GM19328 (cell line): ENCODE measurements around the gene PPY.
"Not testable (repeated sequence)": the region's sequence is repeated elsewhere in the genome, so short reads cannot be mapped to it uniquely, and the experiment has no call there.

Experiments used
- ATAC-seq: cut with Tn5 transposase; IDR thresholded peaks from one replicate; pipeline ENCODE4 v1.9.1; 2021; ENCODE audit warnings: mild to moderate bottlenecking, moderate library complexity; ENCODE audit not compliant: unreplicated experiment

PPY gene

DNA sequence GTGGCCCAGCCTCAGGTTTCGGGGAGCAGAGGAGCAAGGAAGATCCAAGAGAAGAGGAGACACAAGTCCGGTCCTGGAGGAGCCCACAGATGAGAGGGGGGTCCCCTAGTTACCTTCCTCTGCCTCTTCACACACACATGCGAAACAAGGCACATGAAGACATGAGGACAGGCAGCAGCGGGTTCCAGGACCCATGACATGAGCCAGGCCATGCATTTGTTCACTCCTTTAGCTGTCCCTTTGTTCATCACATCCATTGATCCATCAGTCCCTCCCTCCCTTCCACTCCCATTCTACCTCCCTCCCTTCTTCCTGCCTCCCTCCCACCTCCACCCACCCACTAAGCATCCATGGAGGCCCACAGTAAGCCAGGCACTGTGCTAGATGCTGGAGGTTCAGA is 9.4 kb downstream of the PPY start:
- no peak for ATAC-seq

DNA sequence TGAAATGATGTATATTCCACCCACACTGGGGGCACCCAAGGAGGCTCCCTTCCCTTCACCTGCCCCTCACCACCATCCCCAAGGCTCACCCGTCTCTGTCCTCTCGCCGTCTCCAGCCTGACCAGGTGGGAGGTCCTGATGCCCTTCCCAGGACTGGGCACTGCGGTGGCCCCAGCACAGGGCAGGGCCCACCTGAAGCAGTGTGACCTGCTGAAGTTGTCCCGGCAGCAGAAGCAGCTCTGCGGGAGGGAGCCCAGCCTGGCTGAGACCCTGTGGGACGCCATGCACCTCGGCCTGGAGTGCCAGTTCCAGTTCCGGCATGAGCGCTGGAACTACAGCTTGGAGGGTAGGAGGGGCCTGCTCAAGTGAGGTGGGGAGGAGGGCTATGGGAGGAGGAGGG is 9.9 kb downstream of the PPY start:
- no peak for ATAC-seq

DNA sequence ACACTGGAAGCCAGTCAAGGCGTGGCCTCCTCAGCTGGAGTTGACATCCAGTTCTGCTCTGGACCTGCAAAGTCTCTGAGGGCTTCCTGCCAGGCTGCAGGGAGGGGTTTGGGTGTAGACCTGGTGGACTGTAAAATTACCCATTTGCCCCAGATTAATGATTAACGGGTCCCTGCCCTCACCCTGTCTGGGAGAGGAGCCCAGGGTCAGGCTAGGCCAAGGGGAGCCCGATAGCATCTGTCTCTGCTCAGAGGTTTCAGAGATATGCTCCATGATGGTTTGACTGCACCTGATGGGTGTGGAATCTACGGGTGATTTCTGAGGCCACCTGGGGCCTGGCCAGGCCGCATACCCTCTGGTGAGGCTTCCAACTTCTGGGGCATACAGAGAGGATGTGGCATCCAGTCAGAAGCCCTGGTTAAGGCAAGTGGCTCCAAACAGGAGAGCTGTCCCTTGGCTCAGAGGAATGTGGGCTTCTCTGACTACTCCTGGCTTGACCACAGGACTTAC is 11.2 kb downstream of the PPY start:
- ATAC-seq, result no peak

DNA sequence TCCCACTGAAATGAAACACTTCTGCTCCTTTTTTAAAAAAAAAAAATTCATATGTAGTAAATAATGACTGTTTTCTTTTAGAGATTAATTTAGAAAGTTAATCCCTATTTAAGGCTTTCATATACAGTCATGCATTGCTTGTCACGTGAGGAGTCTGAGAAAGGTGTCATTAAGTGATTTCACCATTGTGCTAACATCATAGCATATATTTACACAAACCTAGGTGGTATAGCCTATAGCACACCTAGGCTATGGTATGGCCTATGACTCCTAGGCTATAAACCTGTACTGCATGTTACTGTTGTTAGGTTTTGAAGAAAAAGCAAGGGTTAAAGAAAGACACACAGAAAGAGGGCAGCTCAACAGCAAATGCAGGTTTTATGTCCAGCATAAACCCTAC is 13.7 kb downstream of the PPY start:
- no peak for ATAC-seq

DNA sequence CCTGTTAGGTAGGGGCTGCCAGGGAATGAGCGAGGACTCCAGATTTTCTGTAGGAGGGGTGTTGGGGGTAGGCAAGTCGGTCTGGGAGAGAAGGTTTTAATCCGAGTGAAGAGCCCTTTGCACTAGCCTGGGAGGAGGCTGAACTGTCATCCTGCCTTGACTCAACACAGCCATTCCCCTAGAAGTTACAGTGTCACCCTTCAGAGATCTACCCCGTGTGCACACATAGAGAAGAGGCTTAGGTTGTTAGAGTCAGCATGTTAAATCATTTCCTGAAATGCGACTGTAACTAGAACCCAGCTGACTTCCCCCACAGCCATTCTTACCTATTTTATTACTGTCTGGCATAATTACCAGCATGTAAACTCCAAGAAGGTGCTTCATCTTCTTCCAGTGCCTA is 14.3 kb downstream of the PPY start:
- ATAC-seq, result not testable (repeated sequence)

DNA sequence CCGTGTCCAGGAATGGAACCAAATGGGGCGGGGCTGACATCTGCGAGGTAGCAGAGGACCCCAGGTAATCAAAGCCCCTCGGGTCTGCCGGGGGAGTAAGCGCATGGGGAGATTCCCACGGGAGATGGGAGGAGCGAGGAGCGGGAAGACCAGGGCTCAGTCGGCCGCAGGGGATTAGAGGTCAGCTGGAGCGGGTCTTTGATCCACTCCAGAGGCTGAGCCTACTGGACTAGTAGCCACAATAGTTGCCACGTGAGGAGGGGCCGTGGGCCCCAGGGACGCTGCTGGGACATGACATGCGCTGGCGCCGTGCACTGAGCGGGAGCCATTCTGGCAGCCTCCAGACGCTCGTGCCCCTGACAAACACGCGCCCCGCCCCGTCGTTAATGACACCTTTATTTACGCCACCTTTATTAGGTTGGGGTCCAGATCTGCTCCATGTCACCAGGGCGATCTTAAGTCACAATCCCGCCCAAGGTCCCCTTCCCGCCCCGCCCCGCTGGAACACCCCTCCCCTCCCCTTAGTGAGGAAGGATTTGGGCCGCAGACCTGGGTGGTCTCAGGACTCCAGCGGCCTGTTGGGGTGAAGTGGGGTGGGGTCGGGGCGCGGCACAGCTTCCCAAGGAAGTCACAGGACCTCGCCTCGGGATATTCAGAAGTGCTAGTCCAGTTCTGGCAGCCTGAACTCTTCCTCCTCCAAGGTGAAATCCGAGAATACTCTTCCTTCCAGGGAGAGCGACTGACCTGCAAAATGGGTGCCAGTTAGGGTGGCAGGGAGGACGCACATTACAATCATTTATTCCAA is 15.0 kb downstream of the PPY start:
- ATAC-seq, result no peak

DNA sequence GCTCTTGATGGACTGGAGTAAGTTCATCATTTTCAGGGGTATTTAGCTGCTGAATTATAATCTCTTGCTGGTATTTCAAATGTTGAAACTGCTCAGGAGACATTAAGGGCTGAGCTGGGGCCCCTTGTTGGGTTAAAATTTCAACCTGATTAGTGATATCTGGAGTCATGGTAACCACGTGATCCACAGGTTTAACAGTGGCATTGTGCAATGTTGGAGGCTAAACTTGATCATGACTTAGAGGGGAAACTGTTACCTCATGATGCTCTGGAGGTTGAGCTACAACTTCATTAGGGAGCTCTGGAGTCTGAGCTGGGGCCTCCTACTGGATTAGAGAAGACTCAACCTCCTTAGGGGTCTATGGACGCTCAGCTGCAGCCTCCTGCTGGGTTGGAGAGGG is 17.7 kb downstream of the PPY start:
- ATAC-seq, result no peak

DNA sequence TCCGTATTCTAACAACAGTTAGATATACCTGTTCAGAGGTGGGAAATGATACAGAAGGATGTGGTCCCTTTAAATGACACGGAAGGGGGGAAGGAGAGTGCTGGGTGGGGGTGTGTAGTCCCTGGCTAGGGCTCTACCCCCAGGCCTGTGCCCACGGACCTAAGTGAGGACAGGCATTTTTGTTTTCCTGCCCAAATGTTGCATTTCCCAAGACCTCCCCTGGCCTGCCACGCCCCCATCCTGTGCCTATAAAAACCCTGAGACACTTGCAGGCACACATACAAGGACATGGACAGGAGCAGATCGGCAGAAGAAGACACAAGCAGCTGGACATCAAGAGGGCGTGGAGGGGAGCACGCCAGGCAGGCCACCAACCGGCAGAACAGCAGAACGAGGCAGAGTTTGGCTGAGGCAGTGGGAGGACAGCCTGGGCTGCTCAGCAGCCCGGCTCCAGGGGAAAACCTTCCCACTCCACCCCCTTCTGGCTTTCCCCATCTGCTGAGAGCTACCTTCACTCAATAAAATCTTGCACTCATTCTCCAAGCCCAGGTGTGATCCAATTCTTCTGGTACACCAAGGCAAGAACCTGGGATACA is 21.7 kb downstream of the PPY start:
- no peak for ATAC-seq

DNA sequence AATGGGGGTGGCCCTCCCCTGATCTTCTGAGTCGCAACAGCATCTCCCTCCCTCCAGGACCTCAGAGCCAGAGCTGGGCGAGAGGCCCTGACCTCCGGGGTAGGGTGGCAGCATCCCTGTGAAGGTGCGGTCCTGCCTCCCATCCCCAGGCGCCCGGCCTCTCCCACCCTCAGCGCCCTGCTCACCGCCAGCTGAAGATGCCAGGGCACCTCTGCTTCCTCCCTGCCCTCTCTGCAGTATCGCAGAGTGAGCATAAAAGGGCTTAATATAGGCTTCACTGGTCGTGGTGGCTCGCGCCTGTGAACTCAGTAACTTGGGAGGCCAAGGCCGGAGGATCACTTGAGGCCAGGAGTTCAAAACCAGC is 24.3 kb downstream of the PPY start:
- ATAC-seq, result no peak

DNA sequence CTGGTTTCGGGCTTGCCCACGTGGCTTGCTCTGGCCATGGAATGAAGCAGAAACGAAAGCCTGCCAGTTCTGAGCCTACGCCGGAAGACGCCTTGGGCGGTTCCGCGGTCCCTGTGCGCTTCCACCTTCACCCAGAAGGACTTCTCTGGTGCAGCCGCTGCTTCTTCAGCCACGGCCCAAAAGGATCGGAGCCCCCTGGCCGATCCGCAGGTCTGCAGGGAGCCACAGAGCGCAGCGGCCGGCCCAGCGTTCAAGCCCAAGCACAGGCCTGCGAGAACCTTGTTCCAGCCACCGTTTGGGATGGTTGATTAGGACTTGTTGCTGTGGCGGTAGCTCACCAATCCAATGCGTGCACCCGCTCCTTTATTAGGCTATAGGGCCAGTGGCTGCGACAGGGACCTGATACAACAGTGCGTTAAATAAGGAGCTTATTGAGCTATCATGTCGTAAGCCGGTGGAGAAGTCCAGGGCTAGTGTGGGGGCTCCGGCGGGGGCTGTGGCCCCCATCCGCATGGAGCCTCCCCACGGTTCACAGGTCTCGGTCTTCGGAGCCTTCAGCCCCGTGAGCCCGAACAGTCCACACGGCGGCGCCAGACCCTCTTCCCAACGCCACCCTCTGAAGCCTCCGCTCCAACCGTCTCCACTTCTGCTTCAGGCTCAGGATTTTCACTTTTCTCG is 24.8 kb downstream of the PPY start:
- ATAC-seq, result no peak

DNA sequence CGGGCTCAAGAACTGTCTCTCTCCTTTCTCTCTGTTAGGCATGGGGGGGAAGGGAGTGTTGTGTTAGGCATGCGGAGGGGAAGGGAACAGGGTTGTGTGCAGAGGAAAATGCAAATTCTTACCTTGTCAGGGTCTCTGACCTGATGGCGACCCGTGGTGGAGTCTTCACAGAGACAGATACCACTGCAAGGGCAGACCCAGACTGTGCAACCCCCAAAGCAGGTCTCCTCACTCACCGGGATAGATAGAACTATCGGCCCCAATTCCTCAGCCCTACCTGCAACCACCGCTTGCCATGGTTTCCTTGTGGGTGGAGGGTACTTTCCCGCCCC is 25.3 kb downstream of the PPY start:
- ATAC-seq, result no peak

DNA sequence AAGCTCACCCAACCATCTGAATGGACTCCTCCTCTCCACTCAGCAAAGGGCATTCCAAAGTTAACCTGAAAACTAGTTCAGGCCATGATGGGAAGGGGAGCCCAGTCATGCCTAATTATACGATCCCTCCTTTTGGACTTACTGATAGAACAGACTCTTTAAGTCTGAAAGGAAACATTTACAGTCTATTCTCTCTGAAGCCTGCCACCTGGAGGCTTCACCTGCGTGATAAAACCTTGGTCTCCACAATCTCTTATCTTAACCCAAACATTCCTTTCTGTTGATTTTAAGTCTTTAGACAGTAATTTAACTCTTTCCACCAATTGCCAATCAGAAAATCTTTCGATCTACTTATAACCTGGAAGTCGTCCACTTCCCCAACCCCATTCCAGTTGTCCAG is 25.9 kb downstream of the PPY start:
- no peak for ATAC-seq

DNA sequence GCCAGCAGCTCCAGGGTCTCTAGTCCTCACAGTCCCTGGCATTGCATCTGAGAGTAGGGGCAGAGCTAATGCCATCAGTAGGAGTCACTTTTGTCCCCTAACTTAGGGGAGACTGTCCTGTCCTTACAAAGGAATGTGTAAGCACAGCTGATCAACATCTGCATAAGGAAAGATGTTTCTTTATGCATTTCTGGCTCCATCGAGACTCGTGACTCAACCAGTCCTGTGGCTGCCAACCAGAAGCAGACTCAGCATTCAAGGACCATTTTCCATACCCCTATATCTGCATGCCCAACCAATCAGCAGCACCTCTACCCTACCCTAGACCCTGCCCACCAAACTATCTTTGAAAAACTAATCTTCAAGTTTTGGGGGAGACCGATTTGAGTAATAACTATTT is 26.7 kb downstream of the PPY start:
- ATAC-seq, result no peak

DNA sequence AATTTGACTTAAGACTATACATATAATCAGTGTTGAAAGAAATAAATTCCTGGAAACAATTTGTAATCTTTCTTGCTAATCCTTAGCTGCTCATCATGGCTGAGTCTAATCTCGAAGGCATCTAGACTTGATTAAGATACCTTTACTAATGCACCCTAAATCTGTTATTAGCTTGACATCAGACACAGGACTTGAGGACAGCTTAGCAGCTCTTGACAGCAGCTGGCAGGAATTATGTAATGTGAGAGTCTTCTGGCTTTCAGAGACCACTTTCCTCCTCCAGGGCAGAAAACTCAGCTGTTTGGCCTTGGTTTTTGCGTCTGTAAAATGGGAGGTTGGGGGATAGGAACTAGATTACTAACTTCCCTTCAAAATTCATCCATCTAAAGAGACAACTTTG is 27.8 kb downstream of the PPY start:
- no peak for ATAC-seq

DNA sequence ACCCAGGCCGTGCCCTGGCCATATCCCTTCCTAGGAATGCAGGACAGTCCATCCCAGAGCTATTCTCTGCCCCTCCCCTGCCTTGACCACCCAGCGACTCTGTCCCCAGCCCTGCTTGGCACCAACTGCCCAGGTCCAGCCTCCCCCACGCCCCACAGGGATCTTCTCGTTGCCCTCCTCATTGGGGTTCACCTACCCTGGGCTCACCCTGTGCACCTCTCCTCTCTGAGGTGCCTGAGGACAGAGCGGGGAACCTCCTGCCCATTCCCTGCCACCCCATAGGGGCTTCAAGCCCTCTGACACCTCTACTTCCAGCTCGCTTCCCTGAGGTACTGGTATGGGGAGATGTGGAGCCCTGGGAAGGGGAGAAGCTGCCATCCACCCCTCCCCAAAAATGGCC is 28.7 kb downstream of the PPY start:
- no peak for ATAC-seq

DNA sequence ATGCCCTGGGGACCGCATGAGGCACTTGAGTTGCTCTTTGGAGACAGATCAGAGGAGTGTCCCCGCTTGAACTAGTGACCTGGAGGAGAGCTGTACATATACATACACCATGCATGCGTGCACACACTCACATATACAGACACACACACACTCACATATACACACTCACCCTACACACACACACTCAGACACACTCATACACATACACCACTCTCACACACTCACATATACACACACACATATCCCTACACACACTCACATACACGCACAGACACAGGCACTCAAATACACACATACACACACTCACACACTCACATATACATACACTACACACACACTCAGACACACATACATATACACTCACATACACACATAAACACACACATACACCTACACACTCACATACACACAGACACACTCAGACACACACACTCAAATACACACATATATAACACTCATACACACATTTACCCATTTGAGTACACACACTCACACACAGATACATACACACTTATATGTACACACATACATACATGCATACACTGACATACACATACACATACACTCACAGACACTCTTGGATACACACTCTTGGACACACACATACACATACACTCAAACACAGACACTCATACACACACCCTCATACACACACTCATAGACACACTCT is 29.5 kb downstream of the PPY start:
- no peak for ATAC-seq

DNA sequence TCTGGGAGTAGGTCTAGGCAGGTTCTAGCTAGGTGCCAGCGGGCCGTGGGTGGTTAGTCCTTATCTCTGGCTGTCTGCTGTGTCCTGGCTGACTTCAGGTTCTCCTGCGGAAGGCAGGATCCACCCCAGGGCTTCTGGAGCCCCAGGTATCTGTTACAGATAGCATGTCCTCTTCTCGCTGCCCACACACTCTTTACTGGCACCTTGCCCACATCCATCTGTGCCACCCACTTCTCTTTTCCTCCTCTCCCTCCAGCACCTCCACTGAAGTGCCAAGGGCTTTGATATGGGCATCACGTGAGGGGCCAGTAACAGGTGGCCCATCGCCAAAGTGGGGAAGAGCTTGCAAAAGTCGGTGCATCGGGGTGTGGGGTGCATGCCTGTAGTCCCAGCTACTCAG is 30.4 kb downstream of the PPY start:
- no peak for ATAC-seq

DNA sequence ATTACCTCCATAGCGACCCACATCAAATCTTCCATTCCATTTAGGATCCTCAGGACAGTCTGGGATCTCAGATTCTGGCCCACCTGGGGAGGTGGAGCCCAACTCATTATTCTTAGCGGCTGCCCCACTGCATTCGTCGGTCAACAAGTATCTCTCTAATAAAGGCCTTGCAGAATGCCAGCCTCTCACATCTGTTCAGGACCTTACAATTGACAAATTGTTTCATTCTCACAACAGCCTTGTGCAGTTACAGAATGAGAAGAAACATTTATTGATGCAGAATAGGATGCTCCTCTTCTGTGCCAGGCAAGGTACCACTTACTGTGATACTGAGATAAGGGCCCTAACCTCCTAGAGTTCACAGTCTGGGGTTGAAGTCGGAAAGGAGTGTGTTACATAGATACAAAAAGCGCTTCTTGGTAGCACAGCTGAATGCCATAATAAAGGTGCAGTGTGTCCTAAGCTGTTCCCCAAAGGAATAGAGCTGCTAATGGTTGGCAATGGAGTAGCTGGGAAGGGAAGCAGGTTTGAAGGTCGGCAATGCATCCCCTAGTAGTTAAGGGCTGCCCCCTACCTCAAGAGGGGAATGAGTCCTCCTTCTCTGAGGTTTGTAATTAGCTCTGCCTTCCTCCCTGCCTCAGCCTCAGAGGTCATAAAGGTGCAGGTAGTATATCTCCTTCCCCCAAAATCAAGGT is 32.6 kb downstream of the PPY start:
- ATAC-seq, result no peak

DNA sequence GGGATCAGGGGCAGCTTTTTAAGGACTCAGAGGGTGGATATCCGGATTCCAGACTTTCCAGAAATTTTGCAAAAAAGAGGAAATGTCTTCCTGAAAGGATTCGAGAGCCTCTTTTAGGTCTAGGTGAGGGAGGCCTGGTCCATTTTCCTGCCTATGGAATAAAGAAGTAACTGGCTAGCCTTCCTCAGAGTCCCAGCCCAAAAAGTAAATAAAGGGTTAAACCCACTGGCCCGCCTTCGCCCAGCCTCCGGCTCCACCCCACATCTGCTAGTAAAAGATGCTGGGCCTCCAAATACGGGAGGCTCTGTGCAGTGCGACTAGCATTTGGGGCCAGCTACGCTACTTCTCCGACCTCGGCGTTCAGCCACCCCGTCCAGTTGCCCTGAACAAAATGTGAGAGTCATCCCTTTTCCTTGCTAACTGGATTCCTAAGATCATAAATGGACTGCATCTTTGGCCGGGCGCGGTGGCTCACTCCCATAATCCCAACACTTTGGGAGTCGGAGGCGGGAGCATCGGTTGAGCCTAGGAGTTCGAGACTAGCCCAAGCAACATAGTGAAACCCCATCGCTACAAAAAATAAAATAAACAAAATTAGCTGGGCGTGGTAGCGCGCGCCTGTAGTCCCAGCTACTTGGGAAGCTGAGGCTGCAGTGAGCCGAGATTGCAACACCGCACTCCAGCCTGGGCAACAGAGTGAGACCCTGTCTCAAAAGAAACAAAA is 34.1 kb downstream of the PPY start:
- ATAC-seq, result no peak

DNA sequence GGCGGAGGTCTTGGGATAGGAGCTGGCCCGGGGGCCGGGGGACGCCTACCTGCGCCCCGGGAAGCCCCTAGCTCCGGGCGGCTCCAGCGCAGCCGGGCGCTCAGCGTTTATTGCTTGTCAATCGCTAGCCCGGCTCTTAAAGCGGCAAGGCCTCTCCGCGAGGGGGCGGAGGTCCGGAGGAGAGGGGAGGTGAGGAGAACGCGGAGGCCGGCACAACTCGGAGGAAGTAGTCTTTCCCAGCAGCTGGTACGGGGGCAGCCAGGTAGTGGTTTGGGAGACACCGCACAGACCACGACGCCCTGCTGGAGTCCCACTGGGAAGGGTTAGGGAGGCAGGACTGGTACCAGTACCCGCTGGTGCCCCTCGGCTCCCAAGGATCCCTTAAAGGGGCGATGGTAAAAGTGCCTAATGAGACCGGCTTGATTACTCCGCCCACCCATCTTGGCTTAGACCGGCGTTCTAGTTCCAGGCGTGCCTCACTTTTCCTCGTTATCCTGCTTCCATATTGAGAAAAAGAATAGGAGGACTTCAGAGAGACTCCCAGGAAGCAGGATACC is 34.8 kb downstream of the PPY start, which contains the start of gene MPP2:
TSS of gene MPP2 (minus strand) at position 112 of the 557 bp plus-strand sequence. CDS start 3,076 bp downstream, outside the sequence.
- ATAC-seq, result no peak
